Body of pancreas (tissue), 4 donors: ENCODE measurements around the gene PSMB2.

ENCODE experiments used
- POLR2A ChIP-seq, 3 donors: fragments of 450-650 bp; IDR thresholded peaks; one replicate each; pipeline ENCODE4 v1.6.1; 2016; ENCODE audit warnings: antibody characterized with exemption in 3 of 3, mild to moderate bottlenecking in 2 of 3
- TF ChIP-seq, protein P1 (sequence below), 7 experiments: fragments of 450-650 bp in 4 of 7; fragments of 200-600 bp in 3 of 7; sonication (generic) in 3 of 7; IDR thresholded peaks; one replicate each; pipeline ENCODE4 v1.5.1; 2016 to 2019; ENCODE audit warnings: antibody characterized with exemption in 7 of 7

DNA sequence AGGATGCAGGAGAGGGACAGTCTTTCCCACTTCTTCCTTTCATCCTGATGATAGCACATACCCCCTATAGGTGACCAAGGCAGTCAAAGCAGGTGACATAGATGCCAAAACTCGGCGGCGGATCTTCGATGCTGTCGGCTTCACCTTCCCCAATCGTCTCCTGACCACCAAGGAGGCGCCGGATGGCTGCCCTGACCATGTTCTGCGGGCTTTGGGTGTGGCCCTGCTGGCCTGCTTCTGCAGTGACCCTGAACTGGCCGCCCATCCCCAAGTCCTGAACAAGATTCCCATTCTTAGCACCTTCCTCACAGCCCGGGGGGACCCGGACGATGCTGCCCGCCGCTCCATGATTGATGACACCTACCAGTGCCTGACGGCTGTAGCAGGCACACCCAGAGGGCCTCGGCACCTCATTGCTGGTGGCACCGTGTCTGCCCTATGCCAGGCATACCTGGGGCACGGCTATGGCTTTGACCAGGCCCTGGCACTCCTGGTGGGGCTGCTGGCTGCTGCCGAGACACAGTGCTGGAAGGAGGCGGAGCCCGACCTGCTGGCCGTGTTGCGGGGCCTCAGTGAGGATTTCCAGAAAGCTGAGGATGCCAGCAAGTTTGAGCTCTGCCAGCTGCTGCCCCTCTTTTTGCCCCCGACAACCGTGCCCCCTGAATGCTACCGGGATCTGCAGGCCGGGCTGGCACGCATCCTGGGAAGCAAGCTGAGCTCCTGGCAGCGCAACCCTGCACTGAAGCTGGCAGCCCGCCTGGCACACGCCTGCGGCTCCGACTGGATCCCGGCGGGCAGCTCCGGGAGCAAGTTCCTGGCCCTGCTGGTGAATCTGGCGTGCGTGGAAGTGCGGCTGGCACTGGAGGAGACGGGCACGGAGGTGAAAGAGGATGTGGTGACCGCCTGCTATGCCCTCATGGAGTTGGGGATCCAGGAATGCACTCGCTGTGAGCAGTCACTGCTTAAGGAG is 80.8 kb downstream of the PSMB2 start:
- TF ChIP-seq, protein P1, sequence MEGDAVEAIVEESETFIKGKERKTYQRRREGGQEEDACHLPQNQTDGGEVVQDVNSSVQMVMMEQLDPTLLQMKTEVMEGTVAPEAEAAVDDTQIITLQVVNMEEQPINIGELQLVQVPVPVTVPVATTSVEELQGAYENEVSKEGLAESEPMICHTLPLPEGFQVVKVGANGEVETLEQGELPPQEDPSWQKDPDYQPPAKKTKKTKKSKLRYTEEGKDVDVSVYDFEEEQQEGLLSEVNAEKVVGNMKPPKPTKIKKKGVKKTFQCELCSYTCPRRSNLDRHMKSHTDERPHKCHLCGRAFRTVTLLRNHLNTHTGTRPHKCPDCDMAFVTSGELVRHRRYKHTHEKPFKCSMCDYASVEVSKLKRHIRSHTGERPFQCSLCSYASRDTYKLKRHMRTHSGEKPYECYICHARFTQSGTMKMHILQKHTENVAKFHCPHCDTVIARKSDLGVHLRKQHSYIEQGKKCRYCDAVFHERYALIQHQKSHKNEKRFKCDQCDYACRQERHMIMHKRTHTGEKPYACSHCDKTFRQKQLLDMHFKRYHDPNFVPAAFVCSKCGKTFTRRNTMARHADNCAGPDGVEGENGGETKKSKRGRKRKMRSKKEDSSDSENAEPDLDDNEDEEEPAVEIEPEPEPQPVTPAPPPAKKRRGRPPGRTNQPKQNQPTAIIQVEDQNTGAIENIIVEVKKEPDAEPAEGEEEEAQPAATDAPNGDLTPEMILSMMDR (IDR thresholded peaks at IDR 0.05) = no peak
- TF ChIP-seq POLR2A (IDR thresholded peaks at IDR 0.05) = no peak
